Left ventricle myocardium superior (tissue), 1 donor: ENCODE measurements around the gene DUSP1. TPM values are rescaled to one million over a fixed set of nuclear protein-coding genes. Genes with fewer than 3 reads are reported as not detected.

Experiments
- ATAC-seq: fragments of 200-7000 bp; cut with Tn5 transposase; one replicate; pipeline ENCODE4 v1.9.1; 2020; ENCODE audit warnings: mild to moderate bottlenecking, moderate library complexity
- DNase-seq: peaks from one replicate; pipeline ENCODE4 v3.0.0-alpha.2; 2020
- intact Hi-C: fragments of 100-400 bp; cut with micrococcal nuclease; formaldehyde crosslinking; loops from one replicate; pipeline ENCODE4 v1.11.0; 2022
- total RNA-seq: library from RNA; stranded (reverse); fragmentation: NEBNext Ultra II Directional; extraction: Animal tissue kit (Norgen Biotek cat#: 25700); gene quantifications from one replicate; pipeline ENCODE4 v1.2.1, GENCODE V29; 2021
- donor health status: DM: no; HTN: yes; CAD: no; lungs with severe emphysema.

Gene DUSP1
- total RNA-seq, 1 donor from 2014 or later: 98.9 TPM

GRCh38 chr5:172733131-172733973 lies 37.6 kb downstream of the DUSP1 start:
- intact Hi-C loops: no loop called here
- DNase-seq: peak; percentile 86
- ATAC-seq: peak; percentile 92

GRCh38 chr5:172732201-172732865 lies 38.7 kb downstream of the DUSP1 start:
- ATAC-seq: no peak
- intact Hi-C loops: no loop called here
- DNase-seq: no peak

DNA sequence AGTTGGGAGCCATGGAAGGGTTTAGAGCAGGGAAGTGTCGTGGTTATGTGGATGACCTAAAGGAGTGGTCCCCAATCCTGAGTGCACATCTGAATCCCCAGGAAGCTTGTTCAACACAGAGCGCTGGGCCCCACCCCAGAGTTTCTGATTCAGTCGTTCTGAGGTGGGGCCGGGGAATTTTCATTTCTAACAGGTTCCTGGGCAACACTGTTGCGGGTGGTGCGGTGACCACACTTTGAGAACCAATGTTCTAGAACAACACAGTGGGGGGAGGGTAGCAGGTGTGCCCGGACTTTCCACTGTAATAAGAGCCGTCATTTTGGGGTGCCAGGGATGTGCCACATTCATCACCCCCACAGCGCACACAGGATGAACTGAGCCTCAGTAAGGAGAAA lies 39.3 kb downstream of the DUSP1 start:
- intact Hi-C loops: no loop called here
- DNase-seq (no peak), ATAC-seq (no peak)

GRCh38 chr5:172730981-172731679 lies 39.9 kb downstream of the DUSP1 start:
- ATAC-seq (no peak), DNase-seq (no peak)
- intact Hi-C loops: no loop called here

- no peak for DNase-seq
- no peak for ATAC-seq
- intact Hi-C loops: no loop called here
Observed at GRCh38 chr5:172730222-172730621, 40.8 kb downstream of the DUSP1 start.

GRCh38 chr5:172729588-172729987 lies 41.4 kb downstream of the DUSP1 start:
- DNase-seq (no peak), ATAC-seq (no peak)
- intact Hi-C loops: no loop called here

DNA sequence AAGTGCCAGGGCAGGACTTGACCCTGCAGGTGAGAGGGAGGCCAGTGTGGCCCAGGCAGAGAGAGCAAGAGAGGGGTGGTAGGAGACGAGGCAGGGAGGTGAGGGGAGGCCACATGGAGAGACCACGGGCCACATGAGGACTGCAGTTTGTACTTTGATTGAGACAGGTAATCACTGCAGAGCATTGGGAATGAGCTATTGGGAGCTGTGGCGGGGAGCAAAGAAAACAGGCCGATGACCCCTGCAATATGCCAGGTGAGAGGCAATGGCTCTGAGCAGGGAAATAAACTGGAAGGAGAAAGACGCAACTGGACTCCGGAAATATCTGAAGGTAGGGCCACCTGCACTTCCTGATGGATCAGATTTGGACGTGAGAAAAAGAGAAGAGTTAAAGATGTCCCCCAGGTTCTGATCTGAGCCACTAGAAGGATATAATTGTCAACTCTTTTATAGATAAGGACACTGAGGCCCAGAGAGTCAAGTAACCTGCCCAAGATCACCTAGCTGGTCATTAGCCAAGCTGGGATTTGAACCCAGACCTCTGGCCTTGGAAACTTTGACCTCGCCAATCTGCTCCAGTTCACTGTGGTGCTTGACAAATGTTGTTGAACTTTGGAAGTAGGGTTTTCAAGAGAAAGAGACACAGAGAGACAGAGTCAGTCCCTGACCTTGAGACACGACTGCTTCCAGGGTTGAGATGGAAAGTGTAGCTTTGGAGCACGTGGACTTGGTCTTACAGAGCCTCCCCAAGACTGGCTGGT lies 42.3 kb downstream of the DUSP1 start:
- intact Hi-C loops: no loop called here
- ATAC-seq: no peak
- no peak for DNase-seq

DNA sequence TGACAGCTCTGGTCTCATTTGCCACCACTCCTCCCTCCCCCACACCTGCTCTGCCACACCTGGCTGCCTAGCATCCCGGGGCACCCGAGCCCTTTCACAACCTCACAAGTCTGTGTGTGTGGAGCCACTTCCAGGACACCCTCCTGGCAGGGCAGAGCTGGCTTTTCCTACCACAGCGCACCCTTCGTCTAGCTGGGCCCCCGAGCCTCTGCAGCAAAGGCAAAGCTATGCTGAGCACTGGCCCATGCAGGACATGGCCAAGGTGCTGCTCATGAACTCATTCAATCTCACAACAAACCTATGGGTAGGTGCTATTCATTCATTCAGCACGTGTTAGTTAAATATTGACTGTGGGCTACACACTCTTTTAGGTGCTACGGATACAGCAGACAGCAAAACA lies 43.4 kb downstream of the DUSP1 start:
- intact Hi-C loops: no loop called here
- DNase-seq: no peak
- ATAC-seq: no peak

- ATAC-seq (no peak), DNase-seq (no peak)
- intact Hi-C loops: no loop called here
Observed at GRCh38 chr5:172726966-172727365, 44.0 kb downstream of the DUSP1 start.

- intact Hi-C loops: no loop called here
- DNase-seq (no peak), ATAC-seq (no peak)
Observed at GRCh38 chr5:172725785-172726184, 45.2 kb downstream of the DUSP1 start.

DNA sequence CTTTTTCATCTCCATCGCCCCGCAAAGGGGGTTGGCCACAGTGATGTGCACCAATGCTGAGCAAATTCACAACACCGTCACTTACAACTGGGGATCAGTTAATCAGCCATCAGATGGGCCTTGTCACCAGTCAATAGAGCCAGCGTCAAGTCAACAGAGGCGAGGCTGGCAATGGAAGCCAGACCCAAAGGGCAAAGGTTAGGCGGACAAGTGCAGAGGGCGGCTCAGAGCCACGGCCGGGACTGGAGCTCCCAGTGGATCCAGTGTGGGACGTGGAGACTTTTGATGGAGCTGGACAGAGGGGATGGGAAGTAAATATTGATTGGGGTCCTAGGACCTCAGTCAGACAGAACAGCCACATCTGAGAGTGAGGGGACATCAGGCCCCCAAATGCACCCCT lies 45.7 kb downstream of the DUSP1 start:
- ATAC-seq (no peak), DNase-seq (no peak)
- intact Hi-C loops: no loop called here

DNA sequence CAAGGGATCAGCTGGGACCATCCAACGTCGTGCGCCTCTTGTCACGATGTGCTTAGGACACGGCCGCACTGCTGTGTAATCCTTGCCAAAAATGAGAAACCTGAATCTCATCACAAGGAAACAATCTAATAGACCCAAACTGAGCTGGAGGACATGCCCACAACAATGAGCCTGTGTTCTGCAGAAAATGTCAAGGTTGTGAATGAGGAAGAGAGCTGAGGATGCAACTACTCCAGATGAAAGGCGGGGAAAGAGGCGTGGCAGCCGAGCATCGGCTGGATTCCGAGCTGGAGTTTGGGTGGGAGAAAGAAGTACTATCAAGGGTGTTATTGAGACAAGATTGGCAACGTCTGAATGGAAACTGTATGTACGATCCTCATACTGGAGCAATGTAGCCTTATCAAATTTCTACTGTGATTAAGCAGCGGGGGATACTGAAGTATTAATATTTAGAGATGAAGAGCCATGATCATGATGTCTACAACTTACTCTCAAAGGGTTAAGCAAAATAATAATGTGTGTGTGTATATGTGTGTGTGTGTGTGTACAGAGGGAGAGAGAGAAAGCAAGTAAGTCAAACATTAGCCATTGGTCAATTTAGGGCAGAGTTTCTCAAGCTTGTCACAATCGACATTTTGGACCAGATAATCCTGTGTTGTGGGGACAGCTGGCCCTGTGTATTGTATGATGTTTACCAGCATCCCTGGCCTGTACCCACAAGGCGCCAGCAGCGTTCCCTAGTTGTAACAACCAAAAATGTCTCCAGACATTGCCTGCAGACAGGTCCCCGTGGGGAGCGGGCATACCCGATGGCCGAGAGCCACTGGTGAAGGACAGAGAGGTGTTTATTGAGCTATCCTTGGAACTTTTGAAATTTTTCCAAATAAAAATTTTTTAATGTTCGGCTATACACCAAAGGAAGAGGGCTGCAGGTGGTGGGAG lies 46.5 kb downstream of the DUSP1 start:
- ATAC-seq (no peak), DNase-seq (no peak)
- intact Hi-C loops: no loop called here

DNA sequence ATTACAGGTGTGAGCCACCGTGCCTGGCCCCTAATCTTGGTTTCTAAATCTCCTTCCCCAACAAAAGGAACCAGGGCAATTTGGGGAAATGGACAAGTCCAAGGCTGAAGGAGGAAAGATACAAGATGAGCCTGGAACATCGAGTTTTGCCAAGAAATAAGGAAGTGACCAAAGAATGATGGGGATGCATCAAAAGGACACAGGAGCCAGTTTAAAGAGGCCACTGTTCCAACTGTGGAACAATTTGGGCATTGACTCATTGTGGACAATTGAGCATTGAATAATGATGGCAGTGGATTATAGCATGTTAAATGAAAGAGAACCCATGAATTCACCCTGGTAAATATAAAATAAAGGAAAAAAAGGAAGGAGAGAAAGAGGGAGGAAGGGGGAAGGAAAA lies 47.5 kb downstream of the DUSP1 start:
- DNase-seq: no peak
- no peak for ATAC-seq
- intact Hi-C loops: no loop called here

GRCh38 chr5:172722327-172722815 lies 48.6 kb downstream of the DUSP1 start:
- ATAC-seq (peak; percentile 6), DNase-seq (no peak)
- intact Hi-C loops: no loop called here

DNA sequence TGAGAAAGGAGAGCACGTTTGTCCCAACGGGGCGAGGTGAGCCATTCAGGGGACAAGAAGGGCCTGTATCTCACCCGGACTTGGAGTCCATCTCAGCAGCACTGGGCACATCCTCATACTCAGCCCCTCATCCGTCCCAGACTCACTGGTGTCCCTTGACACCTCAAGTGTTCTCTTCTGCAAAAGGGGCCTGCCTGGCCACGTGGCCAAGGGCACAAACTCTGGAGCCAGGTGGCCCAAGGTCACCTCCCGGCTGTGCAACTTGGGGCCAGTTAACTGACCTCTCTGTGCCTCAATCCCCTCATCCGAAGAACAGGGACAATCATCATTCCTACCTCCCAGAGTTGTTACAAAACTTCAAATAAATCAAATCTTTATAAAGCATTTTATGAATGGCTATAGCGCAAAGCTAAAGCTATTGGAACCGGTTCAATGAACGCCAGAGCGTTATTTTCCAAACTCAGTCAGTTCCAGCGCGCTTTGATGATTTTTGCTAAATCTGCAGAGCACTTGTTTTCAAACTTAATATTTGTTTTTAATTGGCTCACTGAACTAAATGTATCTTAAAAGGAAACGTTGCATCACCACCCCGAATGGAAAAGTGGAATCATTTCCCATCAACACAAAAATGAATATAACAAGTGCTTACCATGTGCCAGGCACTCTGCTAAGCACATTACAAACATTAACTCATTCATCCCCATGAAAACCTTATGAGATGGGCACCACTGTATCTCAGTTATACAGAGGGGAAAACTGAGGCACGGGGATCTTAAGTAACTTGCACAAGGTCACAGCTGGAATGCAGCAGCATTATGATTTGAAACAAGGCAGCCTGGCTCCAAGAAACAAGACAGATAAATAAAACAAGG lies 49.3 kb downstream of the DUSP1 start:
- intact Hi-C loops: no loop called here
- ATAC-seq (peak; percentile 53), DNase-seq (no peak)

DNA sequence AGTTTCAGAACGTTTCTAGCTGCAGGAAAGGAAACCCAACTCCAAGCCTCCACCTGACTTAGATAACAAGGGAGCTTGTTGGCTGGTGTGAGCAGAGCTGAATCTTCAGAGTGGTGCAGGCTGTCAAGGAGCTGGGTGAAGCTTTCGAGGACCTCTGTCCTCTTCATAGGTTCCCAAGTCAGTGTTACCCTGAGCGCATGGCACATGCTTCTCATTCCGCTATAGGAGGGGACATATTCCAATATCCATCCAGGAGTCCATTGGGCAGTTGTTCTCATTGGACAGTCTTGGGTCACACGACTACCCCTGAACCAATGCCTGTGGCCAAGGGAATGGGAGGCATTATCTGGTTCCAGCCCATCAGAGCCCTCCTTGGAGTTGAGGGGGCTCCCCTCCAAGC lies 50.3 kb downstream of the DUSP1 start:
- no peak for ATAC-seq
- intact Hi-C loops: no loop called here

DNA sequence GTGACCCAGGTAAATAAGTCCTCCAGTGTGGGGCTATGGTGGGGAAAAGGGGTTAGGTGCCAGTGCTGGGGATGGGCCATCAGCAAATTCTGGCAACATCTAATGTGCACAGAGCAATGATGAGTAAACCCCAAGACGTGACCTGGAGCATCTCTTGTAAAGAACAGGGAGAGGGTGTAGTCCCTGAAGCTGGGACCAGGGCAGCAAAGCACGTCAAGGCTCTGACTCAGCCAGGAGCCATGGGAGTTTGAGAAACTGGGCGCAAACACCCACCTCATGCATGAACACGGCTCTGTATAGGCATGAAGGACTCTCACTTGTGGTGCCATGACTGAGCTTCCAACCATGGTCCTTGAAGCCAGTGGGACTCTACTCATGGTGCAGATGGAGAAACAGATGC lies 51.8 kb downstream of the DUSP1 start:
- intact Hi-C loops: loop anchor here (5.0 kb wide), 1 partner anchor 53 kb away; the partner anchor contains the start of gene DUSP1
- no peak for ATAC-seq
- no peak for DNase-seq

More for the DNA sequence above, 50.3 kb downstream of the DUSP1 start:
- DNase-seq: no peak
